Body of pancreas (tissue), 4 donors: ENCODE measurements around the gene CACNA1C.

Experiments used
- CTCF ChIP-seq, 7 experiments: fragments of 450-650 bp in 4 of 7; fragments of 200-600 bp in 3 of 7; sonication (generic) in 3 of 7; IDR thresholded peaks; one replicate each; pipeline ENCODE4 v1.5.1; 2016 to 2019; ENCODE audit warnings: antibody characterized with exemption in 7 of 7
- POLR2A ChIP-seq, 3 donors: fragments of 450-650 bp; IDR thresholded peaks; one replicate each; pipeline ENCODE4 v1.6.1; 2016; ENCODE audit warnings: antibody characterized with exemption in 3 of 3, mild to moderate bottlenecking in 2 of 3

DNA sequence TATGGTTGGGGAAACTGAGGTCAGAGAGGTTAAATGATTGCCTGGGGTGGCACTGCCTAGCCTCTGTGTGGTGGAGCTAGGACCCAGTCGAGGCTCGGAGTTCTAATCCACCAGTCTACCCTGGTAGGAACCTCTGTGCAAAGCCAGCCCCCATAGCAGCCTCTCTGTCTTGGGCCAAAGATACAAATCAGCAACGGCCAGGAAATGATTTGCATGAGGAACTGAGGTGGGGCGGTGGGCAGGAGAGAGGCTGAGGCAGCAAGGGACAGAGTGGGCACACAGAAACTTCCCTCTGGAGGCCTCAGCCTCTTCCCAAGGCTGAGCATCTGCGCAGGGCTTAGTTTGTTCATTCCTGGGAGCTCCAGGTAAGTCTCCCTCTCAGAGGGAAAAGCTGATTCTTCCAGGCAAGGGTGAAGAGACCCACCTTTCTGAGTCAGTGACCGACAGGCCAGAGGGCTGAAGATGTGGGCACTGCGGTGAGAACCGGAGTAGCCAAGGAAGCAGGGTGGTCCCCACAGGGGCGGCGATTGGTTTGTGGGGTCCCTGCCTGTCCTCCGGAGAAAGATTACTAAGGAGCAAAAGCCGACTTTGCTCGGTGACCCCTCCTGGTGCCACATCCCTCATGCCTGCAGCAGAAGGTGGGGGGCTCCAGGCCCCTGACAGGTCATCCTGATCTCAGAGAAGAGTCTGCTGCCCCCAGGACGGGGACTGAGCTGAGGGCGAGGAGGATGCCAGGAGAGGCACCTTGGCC, 134.6 kb downstream of the CACNA1C start:
- TF ChIP-seq CTCF (IDR thresholded peaks at IDR 0.05): no peak
- no peak for TF ChIP-seq POLR2A (IDR thresholded peaks at IDR 0.05)
